K562 (cell line): ENCODE results near the gene GMPR. TPM values are rescaled to one million over a fixed set of nuclear protein-coding genes. Genes with fewer than 3 reads are reported as not detected.
A peak's percentile ranks its signal among the peaks of the same experiment; 100 is the strongest.

ENCODE experiments used
- GTF3C2 ChIP-seq: IDR thresholded peaks from 3 replicates; pipeline ENCODE4 v1.6.1; 2011; ENCODE audit warnings: borderline replicate concordance, mild to moderate bottlenecking, moderate library complexity; ENCODE audit not compliant: insufficient read length; ENCODE audit errors: extremely low read depth
- KLF13 ChIP-seq: fragments of 450-650 bp; IDR thresholded peaks from 2 replicates; pipeline ENCODE4 v1.6.1; 2016; ENCODE audit warnings: missing genetic modification characterization, low read depth, mild to moderate bottlenecking, missing compliant biosample characterization, moderate library complexity, borderline replicate concordance
- MBD2 ChIP-seq: sonication (generic); IDR thresholded peaks from 2 replicates; pipeline ENCODE4 v1.6.1; 2016; ENCODE audit warnings: low read depth, borderline replicate concordance
- POLR2H ChIP-seq: IDR thresholded peaks from 2 replicates; pipeline ENCODE4 v1.6.1; 2016; ENCODE audit warnings: missing genetic modification characterization, low read depth, mild to moderate bottlenecking, control low read depth, missing compliant biosample characterization, moderate library complexity
- PRDM10 ChIP-seq: fragments of 450-650 bp; IDR thresholded peaks from 2 replicates; pipeline ENCODE4 v1.6.1; 2018; ENCODE audit not compliant: partially characterized antibody
- PRMT5 ChIP-seq: sonication (generic); formaldehyde crosslinking; IDR thresholded peaks from 2 replicates; pipeline ENCODE4 v1.5.0; 2020; ENCODE audit warnings: missing genetic modification reagents
- RBM15 ChIP-seq: fragments of 200-400 bp; formaldehyde crosslinking; IDR thresholded peaks from 2 replicates; pipeline ENCODE4 v1.6.1; 2018; ENCODE audit warnings: mild to moderate bottlenecking, low read length, moderate library complexity; ENCODE audit not compliant: insufficient read depth
- STAT6 ChIP-seq: sonication (generic); formaldehyde crosslinking; IDR thresholded peaks from 2 replicates; pipeline ENCODE4 v1.8.1; 2023; ENCODE audit warnings: mild to moderate bottlenecking, missing genetic modification reagents
- TCF7L2 ChIP-seq: fragments of 150-350 bp; IDR thresholded peaks from 2 replicates; pipeline ENCODE4 v1.6.1; 2016; ENCODE audit warnings: low read depth, mild to moderate bottlenecking, low read length, moderate library complexity
- ZBTB26 ChIP-seq: fragments of 450-650 bp; formaldehyde crosslinking; IDR thresholded peaks from 2 replicates; pipeline ENCODE4 v1.4.0; 2022; ENCODE audit warnings: missing genetic modification characterization
- ZNF511 ChIP-seq: sonication (generic); formaldehyde crosslinking; IDR thresholded peaks from 2 replicates; pipeline ENCODE4 v1.8.0; 2022; ENCODE audit warnings: mild to moderate bottlenecking, missing genetic modification reagents
- polyA plus RNA-seq, 8 experiments: library from polyadenylated mRNA; depleted of rRNA in 4 of 8; stranded (reverse) in 5 of 8; unstranded in 3 of 8; fragments of >200 nt; fragmentation: Nextera tagmentation in 2 of 8; fragmentation: Illumina TruSeq in 1 of 8; extraction: Ambion mirVana in 2 of 8; extraction: Trizol in 1 of 8; gene quantifications; 2 replicates each; pipeline versions ENCODE4 v1.2.1 to v1.2.3, GENCODE V29; 2011 to 2014; ENCODE audit warnings: inconsistent platforms in 1 of 8, missing spikeins in 1 of 8
- total RNA-seq, 7 experiments: library from RNA; depleted of rRNA in 6 of 7; stranded (reverse); fragments of >200 nt in 6 of 7; fragmentation: Illumina TruSeq in 2 of 7; extraction: Trizol in 2 of 7; gene quantifications; 2 replicates each; pipeline versions ENCODE4 v1.2.1 to v1.2.3, GENCODE V29; 2011 to 2021; ENCODE audit warnings: low replicate concordance in 1 of 7

Gene GMPR
- total and polyA plus RNA-seq, 9 of the 15 experiments (the other 6 are each of a cell fraction or from before 2014, with no cell fraction given) = 34.6 to 83.7 (median 49.8) TPM

GRCh38 chr6:16270178-16270794, 31.9 kb downstream of the GMPR start (continued):
- TF ChIP-seq RBM15 (no peak), GTF3C2 (no peak), MBD2 (peak; percentile 91), POLR2H (tag) (no peak), ZBTB26 (CRISPR knock-in tag) (no peak), PRMT5 (CRISPR knock-in tag) (no peak), TCF7L2 (no peak), STAT6 (CRISPR knock-in tag) (no peak), PRDM10 (peak; percentile 60), KLF13 (tag) (no peak), ZNF511 (CRISPR knock-in tag) (peak; percentile 79; the same call in 1 of the 2 replicates)
